PC-3 (cell line): Measurements from ENCODE around the gene UCK2. TPM values are rescaled to one million over a fixed set of nuclear protein-coding genes. Genes with fewer than 3 reads are reported as not detected.

ENCODE experiments used
- ATAC-seq: fragments of 200-7000 bp; cut with Tn5 transposase; 2 replicates; pipeline ENCODE4 v1.9.1; 2020; ENCODE audit warnings: mild to moderate bottlenecking, moderate library complexity
- BruUV-seq: library from RNA; stranded (reverse); fragments of 400-500 nt; replicated peaks from 2 replicates; lab custom pipeline; 2021; lab: Mats Ljungman, UMichigan
- CTCF ChIA-PET: fragments of 300-600 bp; sonication (Branson Sonifier 250); formaldehyde crosslinking; loops from one replicate; lab custom pipeline; 2022; ENCODE audit warnings: antibody characterized with exemption; lab: Charles Lee
- POLR2A ChIA-PET: fragments of 300-600 bp; sonication (Branson Sonifier 250); formaldehyde crosslinking; loops from one replicate; lab custom pipeline; 2022; ENCODE audit warnings: antibody characterized with exemption; ENCODE audit not compliant: unreplicated experiment; lab: Charles Lee
- DNase-seq: peaks from one replicate; pipeline ENCODE4 v3.0.0-alpha.2; 2015
- H2AFZ ChIP-seq: fragments of 300-600 bp; sonication (generic); 2 replicates; pipeline ENCODE4 v1.6.0; 2016; ENCODE audit warnings: antibody characterized with exemption, low read length
- H3F3A ChIP-seq: fragments of 300-600 bp; sonication (generic); one replicate; pipeline ENCODE4 v1.6.0; 2017; ENCODE audit warnings: antibody characterized with exemption, low read length, control low read depth, mild to moderate bottlenecking; ENCODE audit not compliant: unreplicated experiment
- H3K27ac ChIP-seq: fragments of 300-600 bp; sonication (generic); 2 replicates; pipeline ENCODE4 v1.5.1; 2016; ENCODE audit warnings: mild to moderate bottlenecking, low read length
- H3K27me3 ChIP-seq: fragments of 300-600 bp; sonication (generic); 2 replicates; pipeline ENCODE4 v1.6.1; 2016; ENCODE audit warnings: low read length, mixed read lengths
- H3K36me3 ChIP-seq: fragments of 300-600 bp; sonication (generic); 2 replicates; pipeline ENCODE4 v1.6.1; 2016; ENCODE audit warnings: low read depth, mixed run types, low read length, mixed read lengths
- H3K4me1 ChIP-seq: fragments of 300-600 bp; sonication (generic); 2 replicates; pipeline ENCODE4 v1.5.1; 2016; ENCODE audit warnings: low read length; ENCODE audit not compliant: insufficient read depth
- H3K4me2 ChIP-seq: fragments of 300-600 bp; sonication (generic); 2 replicates; pipeline ENCODE4 v1.6.0; 2016; ENCODE audit warnings: low read length
- H3K4me3 ChIP-seq: fragments of 300-600 bp; sonication (generic); 2 replicates; pipeline ENCODE4 v1.5.1; 2016; ENCODE audit warnings: mild to moderate bottlenecking, low read length, mixed read lengths
- H3K79me2 ChIP-seq: fragments of 300-600 bp; sonication (generic); 2 replicates; pipeline ENCODE4 v1.6.1; 2017; ENCODE audit warnings: low read length, mixed read lengths
- H3K9ac ChIP-seq: fragments of 300-600 bp; sonication (generic); 2 replicates; pipeline ENCODE4 v1.6.0; 2016; ENCODE audit warnings: mild to moderate bottlenecking, low read length
- H3K9me2 ChIP-seq: fragments of 300-600 bp; sonication (generic); replicated peaks from 2 replicates; pipeline ENCODE4 v1.6.1; 2016; ENCODE audit warnings: mixed run types, low read length, mixed read lengths
- H3K9me3 ChIP-seq: fragments of 300-600 bp; sonication (generic); 2 replicates; pipeline ENCODE4 v1.6.1; 2016; ENCODE audit warnings: low read length, mixed read lengths
- H4K20me1 ChIP-seq: fragments of 300-600 bp; sonication (generic); 2 replicates; pipeline ENCODE4 v1.6.1; 2016; ENCODE audit warnings: low read length, mixed read lengths
- EZH2 ChIP-seq: fragments of 300-600 bp; sonication (generic); IDR thresholded peaks from one replicate; pipeline ENCODE4 v1.6.1; 2017; ENCODE audit warnings: antibody characterized with exemption, mild to moderate bottlenecking, low read length; ENCODE audit not compliant: unreplicated experiment
- EZH2phosphoT487 ChIP-seq: fragments of 300-600 bp; sonication (generic); IDR thresholded peaks from 2 replicates; pipeline ENCODE4 v1.6.1; 2018; ENCODE audit warnings: mild to moderate bottlenecking, antibody characterized with exemption, low read length, borderline replicate concordance
- intact Hi-C: fragments of 100-400 bp; cut with micrococcal nuclease; formaldehyde crosslinking; loops from 2 replicates; pipeline ENCODE4 v1.9.0; 2023
- total RNA-seq: library from RNA; depleted of rRNA; stranded (reverse); fragments of >200 nt; gene quantifications from 2 replicates; pipeline ENCODE4 v1.2.3, GENCODE V29; 2014
- TF ChIP-seq, protein P1 (sequence below): fragments of 300-600 bp; sonication (generic); conservative IDR thresholded peaks from 2 replicates; pipeline ENCODE4 v1.5.1; 2017; ENCODE audit warnings: antibody characterized with exemption, low read depth, mild to moderate bottlenecking, low read length

The UCK2 gene
- total RNA-seq, 1 experiment from 2014 or later: 193 TPM

DNA sequence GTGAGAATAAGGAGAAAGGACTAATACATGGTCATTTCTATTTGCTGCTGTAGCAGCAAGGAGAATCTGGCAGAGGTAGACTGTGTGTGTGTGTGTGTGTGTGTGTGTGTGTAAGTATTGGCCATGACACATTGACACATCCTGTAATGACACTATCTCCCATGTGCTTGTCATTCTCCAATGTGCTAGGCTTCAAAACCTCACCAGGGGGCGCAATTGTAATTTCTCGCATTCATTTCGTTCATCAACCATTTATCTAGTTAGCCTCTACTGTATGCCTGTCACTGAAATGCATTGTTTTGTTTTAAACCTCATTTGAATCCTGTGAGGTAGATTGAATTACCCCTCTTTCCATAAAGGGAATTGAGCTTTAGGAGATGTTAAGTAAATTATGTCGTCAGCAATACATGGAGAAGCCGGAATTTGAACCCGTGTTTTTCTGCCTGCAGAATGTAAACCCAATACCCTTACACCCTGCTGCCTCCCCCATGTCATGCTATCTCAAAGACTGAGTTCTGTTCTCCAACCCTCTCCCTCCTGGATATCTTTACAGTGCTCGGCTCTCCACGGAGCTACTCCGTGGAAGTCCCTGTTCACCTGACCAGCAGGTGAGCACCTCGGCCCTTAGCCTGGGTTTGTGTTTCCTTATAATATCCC, 100.8 kb downstream of the UCK2 start:
- CTCF ChIA-PET: interaction anchor here (0.7 kb wide), 1 partner anchor 551 kb away, joined by 3 read pairs; no protein-coding TSS in a partner anchor
- POLR2A ChIA-PET: no interaction called here
- TF ChIP-seq, protein P1, sequence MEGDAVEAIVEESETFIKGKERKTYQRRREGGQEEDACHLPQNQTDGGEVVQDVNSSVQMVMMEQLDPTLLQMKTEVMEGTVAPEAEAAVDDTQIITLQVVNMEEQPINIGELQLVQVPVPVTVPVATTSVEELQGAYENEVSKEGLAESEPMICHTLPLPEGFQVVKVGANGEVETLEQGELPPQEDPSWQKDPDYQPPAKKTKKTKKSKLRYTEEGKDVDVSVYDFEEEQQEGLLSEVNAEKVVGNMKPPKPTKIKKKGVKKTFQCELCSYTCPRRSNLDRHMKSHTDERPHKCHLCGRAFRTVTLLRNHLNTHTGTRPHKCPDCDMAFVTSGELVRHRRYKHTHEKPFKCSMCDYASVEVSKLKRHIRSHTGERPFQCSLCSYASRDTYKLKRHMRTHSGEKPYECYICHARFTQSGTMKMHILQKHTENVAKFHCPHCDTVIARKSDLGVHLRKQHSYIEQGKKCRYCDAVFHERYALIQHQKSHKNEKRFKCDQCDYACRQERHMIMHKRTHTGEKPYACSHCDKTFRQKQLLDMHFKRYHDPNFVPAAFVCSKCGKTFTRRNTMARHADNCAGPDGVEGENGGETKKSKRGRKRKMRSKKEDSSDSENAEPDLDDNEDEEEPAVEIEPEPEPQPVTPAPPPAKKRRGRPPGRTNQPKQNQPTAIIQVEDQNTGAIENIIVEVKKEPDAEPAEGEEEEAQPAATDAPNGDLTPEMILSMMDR: peak; percentile 93
- no peak for TF ChIP-seq EZH2phosphoT487
- DNase-seq (peak; percentile 77), ATAC-seq (peak; percentile 68)
- no peak overlapping the region for H2AFZ ChIP-seq
- no peaks in the 10 kb centered on the region for H3K79me2 ChIP-seq
- H3K4me2 ChIP-seq: no peak overlapping the region
- H3F3A ChIP-seq: no peaks in the 10 kb centered on the region
- no peak overlapping the region for H3K9ac ChIP-seq
- no peaks in the 10 kb centered on the region for H3K9me3 ChIP-seq
- H3K4me1 ChIP-seq: no peaks in the 10 kb centered on the region
- intact Hi-C loops: loop anchor here (1.0 to 10.0 kb wide), 5 partner anchors 207 to 1127 kb away; no protein-coding TSS in a partner anchor
- H4K20me1 ChIP-seq: no peaks in the 10 kb centered on the region
- no peak overlapping the region for H3K27ac ChIP-seq
- no peaks in the 10 kb centered on the region for H3K36me3 ChIP-seq
- no peak overlapping the region for H3K4me3 ChIP-seq
- no peaks in the 10 kb centered on the region for H3K9me2 ChIP-seq
- H3K27me3 ChIP-seq: no peaks in the 10 kb centered on the region
- no TSS peak for BruUV-seq

- H3K27me3 ChIP-seq: 0 out of 2 replicates have a peak, but pooled peaks cover 2% of the 10 kb centered on the region
- H3K9ac ChIP-seq: no peak overlapping the region
- H3K4me3 ChIP-seq: no peak overlapping the region
- ChIA-PET CTCF (no interaction called here), POLR2A (no interaction called here)
- intact Hi-C loops: no loop called here
- ATAC-seq (no peak), DNase-seq (no peak)
- no peaks in the 10 kb centered on the region for H3K4me1 ChIP-seq
- no peak overlapping the region for H2AFZ ChIP-seq
- H3K36me3 ChIP-seq: no peaks in the 10 kb centered on the region
- BruUV-seq: no TSS peak
- no peaks in the 10 kb centered on the region for H3K79me2 ChIP-seq
- H3F3A ChIP-seq: no peaks in the 10 kb centered on the region
- H3K9me2 ChIP-seq: no peaks in the 10 kb centered on the region
- TF ChIP-seq, protein P1: no peak
- TF ChIP-seq EZH2 (no peak), EZH2phosphoT487 (no peak)
- H4K20me1 ChIP-seq: no peaks in the 10 kb centered on the region
- H3K9me3 ChIP-seq: no peaks in the 10 kb centered on the region
- H3K27ac ChIP-seq: no peak overlapping the region
- H3K4me2 ChIP-seq: no peak overlapping the region
These were observed 103.5 kb downstream of the UCK2 start for GRCh38 chr1:165930961-165931360.

DNA sequence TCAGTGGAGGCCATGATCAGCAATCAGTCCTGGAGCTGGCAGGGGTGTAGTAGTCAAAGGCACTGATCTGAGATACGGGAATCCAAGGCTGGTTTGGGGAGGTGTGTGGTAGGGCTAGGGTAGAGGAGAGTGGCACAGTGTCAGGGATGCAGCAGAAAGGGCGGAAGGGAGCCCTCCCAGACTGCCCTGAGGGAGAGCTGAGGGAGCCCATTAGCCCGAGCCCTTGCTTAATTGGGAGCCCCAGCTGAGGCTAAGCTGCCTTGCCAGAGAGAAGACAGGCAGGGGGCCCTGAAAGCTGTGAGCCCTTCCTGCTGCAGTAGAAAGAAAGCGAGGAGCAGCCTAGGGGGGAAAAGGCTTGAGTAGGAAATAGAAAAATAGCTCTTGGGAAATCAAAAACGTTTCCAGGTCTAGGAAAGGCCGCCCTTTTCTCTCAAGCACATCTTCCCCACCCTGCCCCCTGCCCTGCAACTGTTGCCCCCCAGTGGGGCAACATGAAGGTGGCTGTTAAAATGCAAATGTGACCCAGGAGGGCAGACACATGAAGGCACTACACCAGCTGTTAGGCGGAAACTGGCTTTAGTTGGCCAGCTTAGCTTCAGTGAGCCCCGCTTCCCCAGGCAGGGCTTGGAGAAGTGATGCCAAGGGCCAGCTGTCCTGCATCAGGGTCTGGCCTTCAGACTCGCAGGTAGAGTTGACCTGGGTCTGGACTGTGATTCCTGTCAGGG, 106.2 kb downstream of the UCK2 start:
- H3K9ac ChIP-seq: no peak overlapping the region
- H3K27ac ChIP-seq: no peak overlapping the region
- no peaks in the 10 kb centered on the region for H3K4me1 ChIP-seq
- no peak overlapping the region for H2AFZ ChIP-seq
- ChIA-PET POLR2A (no interaction called here), CTCF (interaction anchor here (0.5 kb wide), 1 partner anchor 212 kb away, joined by 3 read pairs; no protein-coding TSS in a partner anchor)
- no peak for DNase-seq
- no peaks in the 10 kb centered on the region for H3K36me3 ChIP-seq
- no peaks in the 10 kb centered on the region for H3K79me2 ChIP-seq
- no peaks in the 10 kb centered on the region for H3F3A ChIP-seq
- H3K9me2 ChIP-seq: no peaks in the 10 kb centered on the region
- intact Hi-C loops: no loop called here
- H3K4me3 ChIP-seq: no peak overlapping the region
- no peaks in the 10 kb centered on the region for H3K9me3 ChIP-seq
- TF ChIP-seq EZH2 (no peak), EZH2phosphoT487 (no peak)
- TF ChIP-seq, protein P1: no peak
- H3K4me2 ChIP-seq: no peak overlapping the region
- H3K27me3 ChIP-seq: peaks cover 12% of the 10 kb centered on the region; the same call in 1 of the 2 replicates
- no TSS peak for BruUV-seq
- H4K20me1 ChIP-seq: no peaks in the 10 kb centered on the region
- ATAC-seq: no peak
